ENCODE data around the gene GPC5.

Gene GPC5

DNA sequence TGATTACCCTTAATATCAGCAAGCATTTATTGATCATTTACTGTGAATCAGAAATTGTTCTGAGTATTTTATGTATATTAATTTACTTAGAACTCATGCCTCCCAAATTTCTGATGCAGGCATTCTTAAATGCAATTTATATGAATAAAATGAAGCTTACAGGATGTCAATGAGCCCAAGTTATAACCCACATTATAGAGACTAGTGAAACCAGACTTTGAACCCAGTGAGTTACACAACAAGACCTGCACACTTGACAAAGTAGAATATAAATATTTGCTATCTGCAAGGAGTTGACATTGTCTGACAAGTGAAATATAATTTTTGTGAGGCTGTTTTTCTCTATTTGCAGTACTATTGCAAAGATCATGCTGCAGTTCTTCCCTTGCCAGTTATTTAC lies 656.0 kb downstream of the GPC5 start:
- Histone ChIP-seq H3K36me3 (ENCODE audit: insufficient read depth, low read length) (no peaks in the 10 kb centered on the region), H3K79me2 (ENCODE audit: insufficient read depth, low read length) (no peaks in the 10 kb centered on the region)

DNA sequence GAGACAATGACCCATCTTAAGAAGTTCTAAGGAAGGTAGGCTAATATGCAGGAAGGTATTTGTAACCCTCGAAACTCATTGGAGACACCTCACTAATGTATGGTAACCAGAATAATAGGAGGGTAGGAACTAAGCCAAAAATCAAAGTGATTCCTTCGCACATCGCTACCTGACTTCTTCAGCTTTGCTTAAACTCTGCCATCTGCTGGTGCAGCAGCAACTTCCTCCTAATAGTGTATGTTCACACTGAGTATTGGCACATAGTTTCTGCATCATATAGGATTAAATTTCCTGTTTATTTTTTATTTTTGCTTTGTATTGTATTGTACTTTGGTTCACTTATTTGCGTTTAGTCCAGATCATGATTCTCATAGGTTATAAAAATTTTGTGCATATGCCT lies 676.2 kb downstream of the GPC5 start:
- Histone ChIP-seq H3K4me3 (ENCODE audit: low read depth, low read length, poor library complexity, severe bottlenecking) (no peak overlapping the region), H3F3A (ENCODE audit: insufficient read depth, low read length) (no peaks in the 10 kb centered on the region), H4K20me1 (ENCODE audit: insufficient read depth, low read length) (no peaks in the 10 kb centered on the region), H3K4me1 (ENCODE audit: insufficient read depth, low read length, severe bottlenecking) (no peaks in the 10 kb centered on the region), H3K36me3 (ENCODE audit: insufficient read depth, low read length) (no peaks in the 10 kb centered on the region), H2AFZ (ENCODE audit: low read length) (no peak overlapping the region), H3K9me2 (ENCODE audit: low read depth, low read length) (no peaks in the 10 kb centered on the region), H3K79me2 (ENCODE audit: insufficient read depth, low read length) (no peaks in the 10 kb centered on the region), H3K27me3 (ENCODE audit: insufficient read depth, low read length) (no peaks in the 10 kb centered on the region), H3K9me3 (ENCODE audit: low read length) (no peaks in the 10 kb centered on the region), H3K4me2 (ENCODE audit: low read length) (no peak overlapping the region), H3K27ac (ENCODE audit: low read depth, low read length, poor library complexity, severe bottlenecking) (no peak overlapping the region), H3K9ac (ENCODE audit: low read length) (no peak overlapping the region)
- TF ChIP-seq, protein P1, sequence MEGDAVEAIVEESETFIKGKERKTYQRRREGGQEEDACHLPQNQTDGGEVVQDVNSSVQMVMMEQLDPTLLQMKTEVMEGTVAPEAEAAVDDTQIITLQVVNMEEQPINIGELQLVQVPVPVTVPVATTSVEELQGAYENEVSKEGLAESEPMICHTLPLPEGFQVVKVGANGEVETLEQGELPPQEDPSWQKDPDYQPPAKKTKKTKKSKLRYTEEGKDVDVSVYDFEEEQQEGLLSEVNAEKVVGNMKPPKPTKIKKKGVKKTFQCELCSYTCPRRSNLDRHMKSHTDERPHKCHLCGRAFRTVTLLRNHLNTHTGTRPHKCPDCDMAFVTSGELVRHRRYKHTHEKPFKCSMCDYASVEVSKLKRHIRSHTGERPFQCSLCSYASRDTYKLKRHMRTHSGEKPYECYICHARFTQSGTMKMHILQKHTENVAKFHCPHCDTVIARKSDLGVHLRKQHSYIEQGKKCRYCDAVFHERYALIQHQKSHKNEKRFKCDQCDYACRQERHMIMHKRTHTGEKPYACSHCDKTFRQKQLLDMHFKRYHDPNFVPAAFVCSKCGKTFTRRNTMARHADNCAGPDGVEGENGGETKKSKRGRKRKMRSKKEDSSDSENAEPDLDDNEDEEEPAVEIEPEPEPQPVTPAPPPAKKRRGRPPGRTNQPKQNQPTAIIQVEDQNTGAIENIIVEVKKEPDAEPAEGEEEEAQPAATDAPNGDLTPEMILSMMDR (IDR thresholded peaks at IDR 0.05; ENCODE audit: low read length) = peak; percentile 69
- no peak for TF ChIP-seq EZH2 (IDR thresholded peaks at IDR 0.05; ENCODE audit: borderline replicate concordance, low read length)

More for the DNA sequence above, 656.0 kb downstream of the GPC5 start:
- H3K4me1 ChIP-seq (ENCODE audit: insufficient read depth, low read length, severe bottlenecking) = no peaks in the 10 kb centered on the region
- no peak overlapping the region for H2AFZ ChIP-seq (ENCODE audit: low read length)
- no peak overlapping the region for H3K4me3 ChIP-seq (ENCODE audit: low read depth, low read length, poor library complexity, severe bottlenecking)
- H3F3A ChIP-seq (ENCODE audit: insufficient read depth, low read length) = no peaks in the 10 kb centered on the region
- no peaks in the 10 kb centered on the region for H4K20me1 ChIP-seq (ENCODE audit: insufficient read depth, low read length)
- H3K9me3 ChIP-seq (ENCODE audit: low read length) = no peaks in the 10 kb centered on the region; the same call in 1 of the 2 replicates
- H3K9me2 ChIP-seq (ENCODE audit: low read depth, low read length) = no peaks in the 10 kb centered on the region; the same call in 1 of the 2 replicates
- H3K4me2 ChIP-seq (ENCODE audit: low read length) = no peak overlapping the region
- no peak overlapping the region for H3K27ac ChIP-seq (ENCODE audit: low read depth, low read length, poor library complexity, severe bottlenecking)
- no peak for TF ChIP-seq EZH2 (IDR thresholded peaks at IDR 0.05; ENCODE audit: borderline replicate concordance, low read length)
- TF ChIP-seq, protein P1 (IDR thresholded peaks at IDR 0.05; ENCODE audit: low read length) = no peak
- no peaks in the 10 kb centered on the region for H3K27me3 ChIP-seq (ENCODE audit: insufficient read depth, low read length)
- no peak overlapping the region for H3K9ac ChIP-seq (ENCODE audit: low read length)

DNA sequence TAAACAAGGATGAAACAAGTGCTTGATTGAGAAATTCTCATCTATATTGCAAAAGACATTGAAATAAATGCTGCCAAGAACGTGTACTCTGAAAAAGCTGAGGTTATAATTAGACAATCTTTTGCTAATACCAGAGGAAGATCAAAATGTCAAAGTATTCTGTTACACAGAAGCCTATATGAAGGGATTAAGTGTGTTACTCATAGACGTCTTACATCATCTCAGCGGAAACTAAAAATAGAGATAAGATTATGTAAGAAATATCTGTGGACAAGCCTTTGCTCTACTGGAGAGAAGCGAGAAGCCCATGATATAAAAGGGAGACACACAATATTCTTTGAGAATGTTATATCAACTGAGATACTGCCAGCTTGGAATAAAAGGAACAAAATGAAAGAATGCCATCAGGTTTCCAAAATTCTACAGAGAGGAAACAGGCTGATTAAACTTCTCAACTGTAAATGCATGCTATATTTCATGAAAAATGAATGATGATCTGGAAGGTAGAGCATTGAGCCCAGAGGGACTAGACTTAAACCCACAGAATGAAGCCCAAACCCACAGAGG lies 699.0 kb downstream of the GPC5 start:
- Histone ChIP-seq H3K9me2 (ENCODE audit: low read depth, low read length) (no peaks in the 10 kb centered on the region), H3K9me3 (ENCODE audit: low read length) (no peaks in the 10 kb centered on the region), H4K20me1 (ENCODE audit: insufficient read depth, low read length) (no peaks in the 10 kb centered on the region), H3K4me3 (ENCODE audit: low read depth, low read length, poor library complexity, severe bottlenecking) (no peak overlapping the region), H3K4me1 (ENCODE audit: insufficient read depth, low read length, severe bottlenecking) (no peaks in the 10 kb centered on the region), H3K27me3 (ENCODE audit: insufficient read depth, low read length) (no peaks in the 10 kb centered on the region), H3K9ac (ENCODE audit: low read length) (no peak overlapping the region), H3K27ac (ENCODE audit: low read depth, low read length, poor library complexity, severe bottlenecking) (no peak overlapping the region), H3K79me2 (ENCODE audit: insufficient read depth, low read length) (no peaks in the 10 kb centered on the region), H3F3A (ENCODE audit: insufficient read depth, low read length) (no peaks in the 10 kb centered on the region), H3K36me3 (ENCODE audit: insufficient read depth, low read length) (no peaks in the 10 kb centered on the region), H2AFZ (ENCODE audit: low read length) (no peak overlapping the region), H3K4me2 (ENCODE audit: low read length) (no peak overlapping the region)
- TF ChIP-seq, protein P1 (IDR thresholded peaks at IDR 0.05; ENCODE audit: low read length) = no peak
- no peak for TF ChIP-seq EZH2 (IDR thresholded peaks at IDR 0.05; ENCODE audit: borderline replicate concordance, low read length)

All from OCI-LY1 (cell line).